ENCODE results near the gene ZSWIM3.

Gene ZSWIM3

DNA sequence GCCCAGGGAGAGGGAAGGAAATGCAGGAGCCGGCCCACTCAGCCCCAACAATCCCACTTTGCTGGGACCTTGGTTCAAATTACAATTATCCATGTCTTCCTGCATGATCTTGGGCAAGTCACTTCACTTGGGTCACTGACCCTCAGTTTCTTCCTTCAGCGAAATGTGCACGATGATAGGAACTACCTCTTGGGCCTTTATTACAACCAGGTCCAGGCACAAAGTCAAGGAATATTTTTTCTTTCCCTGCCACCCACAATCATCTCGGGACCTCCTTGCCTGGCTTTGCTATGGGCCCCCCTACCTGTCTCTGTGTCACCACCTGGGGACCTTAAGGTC, 54.9 kb downstream of the ZSWIM3 start:
- Histone ChIP-seq H3K4me3 (ENCODE audit: low read length) (no peak overlapping the region), H3K27ac (ENCODE audit: low read length) (no peak overlapping the region), H3K27me3 (replicated peaks; ENCODE audit: insufficient read depth, low read length) (peaks cover 14% of the 10 kb centered on the region; the same call in 1 of the 2 replicates), H2AFZ (ENCODE audit: low read length) (no peak overlapping the region), H3K9me3 (replicated peaks; ENCODE audit: insufficient read depth, low read length) (no peaks in the 10 kb centered on the region), H3K9ac (ENCODE audit: low read length) (no peak overlapping the region), H4K20me1 (ENCODE audit: insufficient read depth, low read length) (no peaks in the 10 kb centered on the region), H3F3A (ENCODE audit: insufficient read depth, low read length) (no peaks in the 10 kb centered on the region), H3K79me2 (ENCODE audit: low read length) (no peaks in the 10 kb centered on the region), H3K4me1 (ENCODE audit: low read length) (peaks cover 3% of the 10 kb centered on the region; the same call in 1 of the 2 replicates), H3K36me3 (replicated peaks; ENCODE audit: insufficient read depth, low read length) (no peaks in the 10 kb centered on the region), H3K9me2 (replicated peaks; ENCODE audit: insufficient read depth, low read length) (no peaks in the 10 kb centered on the region), H3K4me2 (ENCODE audit: low read depth, low read length) (no peak overlapping the region; the same call in 1 of the 2 replicates)
- DNase-seq, result no peak
- TF ChIP-seq, protein P1, sequence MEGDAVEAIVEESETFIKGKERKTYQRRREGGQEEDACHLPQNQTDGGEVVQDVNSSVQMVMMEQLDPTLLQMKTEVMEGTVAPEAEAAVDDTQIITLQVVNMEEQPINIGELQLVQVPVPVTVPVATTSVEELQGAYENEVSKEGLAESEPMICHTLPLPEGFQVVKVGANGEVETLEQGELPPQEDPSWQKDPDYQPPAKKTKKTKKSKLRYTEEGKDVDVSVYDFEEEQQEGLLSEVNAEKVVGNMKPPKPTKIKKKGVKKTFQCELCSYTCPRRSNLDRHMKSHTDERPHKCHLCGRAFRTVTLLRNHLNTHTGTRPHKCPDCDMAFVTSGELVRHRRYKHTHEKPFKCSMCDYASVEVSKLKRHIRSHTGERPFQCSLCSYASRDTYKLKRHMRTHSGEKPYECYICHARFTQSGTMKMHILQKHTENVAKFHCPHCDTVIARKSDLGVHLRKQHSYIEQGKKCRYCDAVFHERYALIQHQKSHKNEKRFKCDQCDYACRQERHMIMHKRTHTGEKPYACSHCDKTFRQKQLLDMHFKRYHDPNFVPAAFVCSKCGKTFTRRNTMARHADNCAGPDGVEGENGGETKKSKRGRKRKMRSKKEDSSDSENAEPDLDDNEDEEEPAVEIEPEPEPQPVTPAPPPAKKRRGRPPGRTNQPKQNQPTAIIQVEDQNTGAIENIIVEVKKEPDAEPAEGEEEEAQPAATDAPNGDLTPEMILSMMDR (IDR thresholded peaks at IDR 0.05; ENCODE audit: low read length), result no peak
- TF ChIP-seq EZH2phosphoT487 (IDR thresholded peaks at IDR 0.05; ENCODE audit: low read length) (no peak), EZH2 (optimal IDR thresholded peaks at IDR 0.05; ENCODE audit: low read depth, low read length) (no peak)

DNA sequence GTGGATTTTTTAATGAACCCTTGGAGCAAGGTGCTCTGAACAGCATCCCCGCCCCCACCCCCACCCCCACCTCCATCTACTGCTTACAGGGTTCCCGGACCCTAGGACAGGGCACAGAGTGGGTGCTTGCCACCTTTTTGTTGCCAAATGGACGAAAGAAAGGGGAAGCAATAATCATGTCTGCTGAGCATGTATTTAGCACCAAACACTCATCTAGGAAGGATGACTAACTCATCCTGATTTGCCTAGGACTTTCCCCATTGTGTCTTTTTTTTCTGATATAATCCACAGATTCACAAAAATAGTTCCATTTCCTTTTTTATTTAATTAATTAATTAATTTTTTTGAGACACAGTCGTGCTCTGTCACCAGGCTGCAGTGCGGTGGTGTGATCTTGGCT, 55.7 kb downstream of the ZSWIM3 start:
- no peak overlapping the region for H3K9ac ChIP-seq (ENCODE audit: low read length)

DNA sequence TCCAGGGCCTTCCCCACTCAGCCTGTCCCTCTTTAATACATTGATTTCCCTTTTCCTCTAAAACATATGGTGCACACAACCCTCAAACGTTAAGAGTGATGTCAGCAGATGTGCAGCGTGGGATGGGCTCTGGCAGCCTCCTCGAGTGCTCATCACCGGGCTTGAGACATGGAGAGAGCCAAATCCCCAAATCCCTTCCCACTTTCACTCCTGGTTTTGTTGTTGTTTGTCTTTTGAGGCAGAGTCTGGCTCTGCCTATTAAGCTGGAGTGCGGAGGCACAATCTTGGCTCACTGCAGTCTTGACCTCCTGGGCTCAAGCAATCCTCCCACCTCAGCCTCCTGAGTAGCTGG, 60.4 kb downstream of the ZSWIM3 start:
- H4K20me1 ChIP-seq (ENCODE audit: insufficient read depth, low read length), result no peaks in the 10 kb centered on the region
- TF ChIP-seq, protein P1 (IDR thresholded peaks at IDR 0.05; ENCODE audit: low read length), result no peak
- TF ChIP-seq EZH2 (optimal IDR thresholded peaks at IDR 0.05; ENCODE audit: low read depth, low read length) (no peak), EZH2phosphoT487 (IDR thresholded peaks at IDR 0.05; ENCODE audit: low read length) (no peak)
- H3K27me3 ChIP-seq (replicated peaks; ENCODE audit: insufficient read depth, low read length), result no peaks in the 10 kb centered on the region
- no peak overlapping the region for H3K4me3 ChIP-seq (ENCODE audit: low read length)
- no peak overlapping the region for H3K4me2 ChIP-seq (ENCODE audit: low read depth, low read length)
- no peak overlapping the region for H3K27ac ChIP-seq (ENCODE audit: low read length)
- no peak for DNase-seq
- no peaks in the 10 kb centered on the region for H3K4me1 ChIP-seq (ENCODE audit: low read length)
- no peaks in the 10 kb centered on the region for H3K9me3 ChIP-seq (replicated peaks; ENCODE audit: insufficient read depth, low read length)
- H2AFZ ChIP-seq (ENCODE audit: low read length), result no peak overlapping the region
- no peaks in the 10 kb centered on the region for H3K79me2 ChIP-seq (ENCODE audit: low read length)
- H3K36me3 ChIP-seq (replicated peaks; ENCODE audit: insufficient read depth, low read length), result no peaks in the 10 kb centered on the region
- no peaks in the 10 kb centered on the region for H3F3A ChIP-seq (ENCODE audit: insufficient read depth, low read length)
- H3K9ac ChIP-seq (ENCODE audit: low read length), result no peak overlapping the region
- no peaks in the 10 kb centered on the region for H3K9me2 ChIP-seq (replicated peaks; ENCODE audit: insufficient read depth, low read length)

More for the DNA sequence above, 55.7 kb downstream of the ZSWIM3 start:
- Histone ChIP-seq H2AFZ (ENCODE audit: low read length) (no peak overlapping the region), H3K27ac (ENCODE audit: low read length) (no peak overlapping the region), H3K9me3 (replicated peaks; ENCODE audit: insufficient read depth, low read length) (no peaks in the 10 kb centered on the region), H3K4me2 (ENCODE audit: low read depth, low read length) (no peak overlapping the region), H3F3A (ENCODE audit: insufficient read depth, low read length) (no peaks in the 10 kb centered on the region), H3K9me2 (replicated peaks; ENCODE audit: insufficient read depth, low read length) (no peaks in the 10 kb centered on the region), H3K27me3 (replicated peaks; ENCODE audit: insufficient read depth, low read length) (peaks cover 14% of the 10 kb centered on the region; the same call in 1 of the 2 replicates), H4K20me1 (ENCODE audit: insufficient read depth, low read length) (no peaks in the 10 kb centered on the region), H3K36me3 (replicated peaks; ENCODE audit: insufficient read depth, low read length) (no peaks in the 10 kb centered on the region), H3K4me1 (ENCODE audit: low read length) (peaks cover 3% of the 10 kb centered on the region; the same call in 1 of the 2 replicates), H3K4me3 (ENCODE audit: low read length) (no peak overlapping the region), H3K79me2 (ENCODE audit: low read length) (no peaks in the 10 kb centered on the region)
- DNase-seq, result no peak
- TF ChIP-seq EZH2 (optimal IDR thresholded peaks at IDR 0.05; ENCODE audit: low read depth, low read length), result no peak
- TF ChIP-seq EZH2phosphoT487 (IDR thresholded peaks at IDR 0.05; ENCODE audit: low read length), result no peak
- TF ChIP-seq, protein P1 (IDR thresholded peaks at IDR 0.05; ENCODE audit: low read length), result no peak
